Stimulated activated CD4-positive, alpha-beta T cell treated with anti-CD3 and anti-CD28 coated beads, TNF-alpha, amount 100 ng/mL, for 1 hour (primary cell): ENCODE results near the gene LRRC23.
"Not testable (repeated sequence)": the region's sequence is repeated elsewhere in the genome, so short reads cannot be mapped to it uniquely, and the experiment has no call there.

ENCODE experiments used
- DNase-seq, 3 donors: peaks; one replicate each; pipeline ENCODE4 v3.0.0-alpha.2; 2020; ENCODE audit warnings: low read depth in 3 of 3, low spot score in 1 of 3

LRRC23 gene

GRCh38 chr12:6904280-6905276 is at the start of gene LRRC23:
TSS of gene LRRC23 (plus strand) at chr12:6904822. CDS start at chr12:6905634, 812 bp downstream.
- DNase-seq: peak; percentile 90 to 93 (median 92)

DNA sequence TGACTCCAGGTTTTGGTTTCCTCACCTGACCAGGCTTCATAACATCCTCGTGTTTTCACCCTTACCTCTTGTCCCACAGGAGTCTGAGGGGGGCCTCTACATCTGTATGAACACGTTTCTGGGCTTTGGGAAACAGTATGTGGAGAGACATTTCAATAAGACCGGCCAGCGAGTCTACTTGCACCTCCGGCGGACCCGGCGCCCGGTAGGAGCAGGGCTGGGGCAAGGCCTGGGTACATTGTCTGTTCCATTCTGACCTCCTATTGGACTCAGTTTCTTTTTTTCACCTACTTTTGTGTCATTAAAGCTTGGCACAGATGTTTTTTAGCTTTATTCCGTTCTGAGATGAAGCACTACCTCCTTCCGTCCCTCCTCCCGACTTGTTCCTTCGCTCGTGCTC is 49.3 kb upstream of the LRRC23 start:
- DNase-seq: no peak

GRCh38 chr12:6858799-6859198 is 45.8 kb upstream of the LRRC23 start:
- no peak for DNase-seq

- DNase-seq: no peak
Observed at GRCh38 chr12:6860116-6860515, 44.5 kb upstream of the LRRC23 start.

GRCh38 chr12:6860942-6861341 is 43.7 kb upstream of the LRRC23 start:
- DNase-seq: no peak

DNA sequence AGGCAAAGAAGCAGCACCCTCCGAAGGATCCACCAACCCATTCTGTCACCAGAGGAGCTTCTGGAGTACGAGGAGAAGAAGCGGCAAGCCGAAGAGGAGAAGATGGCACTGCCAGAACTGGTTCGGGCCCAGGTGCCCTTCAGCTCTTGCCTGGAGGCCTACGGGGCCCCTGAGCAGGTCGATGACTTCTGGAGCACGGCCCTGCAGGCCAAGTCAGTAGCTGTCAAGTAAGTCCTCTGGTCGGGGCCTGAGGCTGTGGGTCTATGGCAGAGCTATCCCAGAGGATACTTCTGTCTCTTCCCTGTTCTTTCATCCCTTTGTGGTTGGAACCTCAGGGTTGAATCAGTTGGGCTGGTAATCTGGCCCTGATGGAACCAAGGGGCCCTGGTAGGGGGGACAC is 43.2 kb upstream of the LRRC23 start:
- DNase-seq: no peak

GRCh38 chr12:6863033-6863432 is 41.6 kb upstream of the LRRC23 start:
- no peak for DNase-seq

- DNase-seq: no peak
Observed at GRCh38 chr12:6863586-6864321, 40.9 kb upstream of the LRRC23 start.

GRCh38 chr12:6865307-6865706 is 39.3 kb upstream of the LRRC23 start:
- not testable (repeated sequence) for DNase-seq

- DNase-seq: no peak
Observed at GRCh38 chr12:6866163-6866919, 38.3 kb upstream of the LRRC23 start.

DNA sequence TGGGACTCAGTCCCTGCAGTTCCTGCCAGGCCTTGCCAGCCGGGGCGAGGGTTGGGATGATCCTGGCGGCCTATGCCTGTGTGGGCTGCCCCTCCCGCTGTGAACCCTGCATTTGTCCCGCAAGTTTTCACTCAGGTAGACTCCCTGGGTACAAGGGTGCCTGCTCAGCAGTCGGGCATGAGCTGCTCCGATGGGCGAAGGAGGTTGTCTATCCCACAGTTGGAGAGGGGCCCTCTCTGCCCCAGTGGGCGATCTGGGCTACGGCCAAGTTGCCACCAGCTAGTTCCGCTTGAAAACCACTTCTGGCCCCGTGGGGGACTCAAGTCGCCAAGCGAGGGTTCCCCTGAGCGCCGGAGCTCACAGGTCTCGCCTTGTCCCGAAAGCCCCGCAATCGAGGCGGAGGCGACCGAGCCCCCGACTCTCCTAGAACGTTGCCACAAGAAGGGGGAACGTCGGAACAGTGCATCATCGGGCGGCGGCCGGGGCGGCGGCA is 37.7 kb upstream of the LRRC23 start:
- DNase-seq: peak in 1 of 3 donors; percentile 73

GRCh38 chr12:6867413-6868210 is 37.0 kb upstream of the LRRC23 start, which contains the start of gene TPI1:
TSS of gene TPI1 (plus strand) at chr12:6867531. CDS start at chr12:6867567, 36 bp downstream.
- peak; percentile 49 to 66 (median 55) for DNase-seq

DNA sequence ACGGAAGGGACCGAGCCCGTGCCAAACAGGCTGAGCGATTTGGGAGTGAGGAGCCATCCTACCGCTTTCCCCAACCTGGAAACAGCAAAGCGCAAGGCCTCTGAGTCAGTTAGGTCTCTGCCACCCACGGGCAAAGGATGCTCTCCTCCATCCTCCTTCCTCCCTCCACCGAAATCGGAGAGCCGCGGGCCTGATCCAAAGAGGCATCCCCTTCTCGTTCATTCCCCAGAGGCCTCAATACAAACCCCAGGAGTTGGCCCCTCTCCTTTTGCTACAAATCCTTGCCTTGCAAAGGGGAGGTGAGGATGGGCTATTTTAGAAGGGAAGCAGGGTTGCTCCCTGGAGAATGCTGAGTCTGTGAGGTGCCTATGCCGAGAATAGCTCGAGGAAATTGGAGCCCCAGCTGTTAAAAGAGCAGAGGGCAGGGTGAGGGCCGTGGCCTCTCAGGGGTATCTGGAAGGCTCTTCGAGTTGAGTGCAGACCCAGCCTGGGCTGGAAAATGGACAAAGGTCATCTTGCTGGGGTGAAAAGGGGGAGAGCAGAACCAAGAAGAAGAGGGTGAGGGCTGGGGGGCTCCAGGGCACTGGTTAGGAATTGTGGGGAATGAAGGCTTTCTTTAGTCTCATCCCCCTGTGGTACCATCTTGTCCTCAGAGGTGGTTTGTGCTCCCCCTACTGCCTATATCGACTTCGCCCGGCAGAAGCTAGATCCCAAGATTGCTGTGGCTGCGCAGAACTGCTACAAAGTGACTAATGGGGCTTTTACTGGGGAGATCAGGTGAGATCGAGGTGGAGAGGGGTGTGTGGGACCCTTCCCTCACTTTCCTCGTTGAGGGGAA is 36.2 kb upstream of the LRRC23 start:
- DNase-seq: no peak

DNA sequence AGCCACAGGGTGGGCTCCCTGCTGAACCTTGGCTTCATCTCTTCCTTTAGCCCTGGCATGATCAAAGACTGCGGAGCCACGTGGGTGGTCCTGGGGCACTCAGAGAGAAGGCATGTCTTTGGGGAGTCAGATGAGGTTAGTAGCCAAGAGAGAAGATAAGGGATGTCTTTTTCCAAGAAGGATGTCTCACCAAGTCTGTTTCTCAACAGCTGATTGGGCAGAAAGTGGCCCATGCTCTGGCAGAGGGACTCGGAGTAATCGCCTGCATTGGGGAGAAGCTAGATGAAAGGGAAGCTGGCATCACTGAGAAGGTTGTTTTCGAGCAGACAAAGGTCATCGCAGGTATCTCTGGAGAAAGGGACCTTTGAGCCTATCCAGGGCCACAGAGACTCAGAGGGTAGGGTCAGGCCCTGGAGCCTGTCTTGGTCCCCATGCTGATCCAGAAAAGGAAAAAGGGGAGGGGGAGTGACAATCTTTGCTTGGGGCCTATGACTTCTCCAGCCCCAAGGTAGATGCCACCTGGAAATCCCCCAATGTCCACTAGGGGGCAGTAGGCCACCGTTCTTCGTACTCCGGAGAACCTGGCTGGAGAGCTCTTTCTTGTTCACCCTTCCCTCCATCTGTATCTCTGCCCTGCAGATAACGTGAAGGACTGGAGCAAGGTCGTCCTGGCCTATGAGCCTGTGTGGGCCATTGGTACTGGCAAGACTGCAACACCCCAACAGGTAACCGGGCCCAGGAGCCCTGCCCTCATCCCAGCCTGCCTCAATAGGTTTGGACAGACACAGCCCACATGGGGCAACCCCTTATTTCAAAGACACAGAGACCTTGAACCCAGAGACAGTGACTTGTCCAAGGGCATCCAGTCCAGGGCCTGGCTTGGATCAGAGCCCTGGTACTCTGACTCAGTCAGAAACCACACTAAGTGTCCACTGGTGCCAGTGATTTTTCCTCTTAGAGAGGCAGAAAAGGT is 35.3 kb upstream of the LRRC23 start:
- DNase-seq: peak; percentile 71

GRCh38 chr12:6870304-6870703 is 34.3 kb upstream of the LRRC23 start:
- not testable (repeated sequence) for DNase-seq

- no peak for DNase-seq
Observed at GRCh38 chr12:6871052-6871957, 33.3 kb upstream of the LRRC23 start.
